GM18502 (cell line): Measurements from ENCODE around the gene MVB12B.

ENCODE experiments used
- ATAC-seq: cut with Tn5 transposase; IDR thresholded peaks from one replicate; pipeline ENCODE4 v1.9.1; 2021; ENCODE audit warnings: mild to moderate bottlenecking; ENCODE audit not compliant: unreplicated experiment, poor library complexity

MVB12B gene

GRCh38 chr9:126328407-126328806 is 1.8 kb downstream of the MVB12B start:
- ATAC-seq: no peak

- no peak for ATAC-seq
Measured at GRCh38 chr9:126329476-126330275, 3.0 kb downstream of the MVB12B start.

- ATAC-seq: no peak
Measured at GRCh38 chr9:126330536-126330935, 3.9 kb downstream of the MVB12B start.

GRCh38 chr9:126331964-126332748 is 5.5 kb downstream of the MVB12B start:
- ATAC-seq: no peak

GRCh38 chr9:126334721-126335621 is 8.3 kb downstream of the MVB12B start:
- no peak for ATAC-seq

- no peak for ATAC-seq
Measured at GRCh38 chr9:126335837-126336735, 9.5 kb downstream of the MVB12B start.

GRCh38 chr9:126336736-126337325 is 10.2 kb downstream of the MVB12B start:
- no peak for ATAC-seq

- ATAC-seq: no peak
Measured at GRCh38 chr9:126337729-126338372, 11.2 kb downstream of the MVB12B start.

GRCh38 chr9:126338945-126339344 is 12.3 kb downstream of the MVB12B start:
- ATAC-seq: no peak

GRCh38 chr9:126341426-126341825 is 14.8 kb downstream of the MVB12B start:
- ATAC-seq: no peak

GRCh38 chr9:126341902-126342301 is 15.3 kb downstream of the MVB12B start:
- ATAC-seq: no peak

GRCh38 chr9:126342621-126343031 is 16.0 kb downstream of the MVB12B start:
- ATAC-seq: no peak

GRCh38 chr9:126343271-126343700 is 16.7 kb downstream of the MVB12B start:
- no peak for ATAC-seq

- ATAC-seq: no peak
Measured at GRCh38 chr9:126346031-126346430, 19.4 kb downstream of the MVB12B start.

GRCh38 chr9:126347093-126347492 is 20.5 kb downstream of the MVB12B start:
- no peak for ATAC-seq

- no peak for ATAC-seq
Measured at GRCh38 chr9:126347911-126348760, 21.5 kb downstream of the MVB12B start.

- no peak for ATAC-seq
Measured at GRCh38 chr9:126348911-126349550, 22.4 kb downstream of the MVB12B start.
